Kidney capillary endothelial cell (primary cell): ENCODE results near the gene PPFIA4.

ENCODE experiments used
- DNase-seq: peaks from one replicate; pipeline ENCODE4 v3.0.0-alpha.2; 2018; ENCODE audit warnings: low spot score

PPFIA4 gene

DNA sequence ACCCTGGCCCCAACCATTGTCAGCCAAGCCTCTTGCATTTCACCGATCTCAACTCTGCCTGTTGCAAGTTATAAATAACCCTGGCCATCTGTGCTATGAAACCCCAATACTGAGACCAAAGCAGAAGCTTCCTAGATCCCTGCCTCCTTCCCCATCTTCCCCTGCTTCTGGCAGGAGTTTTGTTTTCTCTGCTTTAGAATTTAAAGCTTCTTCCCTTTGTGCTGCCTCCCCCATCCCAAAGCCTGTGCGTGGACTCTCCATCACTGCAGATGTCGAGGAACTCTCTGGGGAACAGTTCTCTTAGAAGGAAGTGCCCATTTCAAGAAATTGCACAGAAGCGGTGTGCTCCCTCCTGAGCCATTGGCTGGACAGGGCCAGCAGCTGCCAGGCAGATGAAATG is 76.9 kb downstream of the PPFIA4 start:
- no peak for DNase-seq

DNA sequence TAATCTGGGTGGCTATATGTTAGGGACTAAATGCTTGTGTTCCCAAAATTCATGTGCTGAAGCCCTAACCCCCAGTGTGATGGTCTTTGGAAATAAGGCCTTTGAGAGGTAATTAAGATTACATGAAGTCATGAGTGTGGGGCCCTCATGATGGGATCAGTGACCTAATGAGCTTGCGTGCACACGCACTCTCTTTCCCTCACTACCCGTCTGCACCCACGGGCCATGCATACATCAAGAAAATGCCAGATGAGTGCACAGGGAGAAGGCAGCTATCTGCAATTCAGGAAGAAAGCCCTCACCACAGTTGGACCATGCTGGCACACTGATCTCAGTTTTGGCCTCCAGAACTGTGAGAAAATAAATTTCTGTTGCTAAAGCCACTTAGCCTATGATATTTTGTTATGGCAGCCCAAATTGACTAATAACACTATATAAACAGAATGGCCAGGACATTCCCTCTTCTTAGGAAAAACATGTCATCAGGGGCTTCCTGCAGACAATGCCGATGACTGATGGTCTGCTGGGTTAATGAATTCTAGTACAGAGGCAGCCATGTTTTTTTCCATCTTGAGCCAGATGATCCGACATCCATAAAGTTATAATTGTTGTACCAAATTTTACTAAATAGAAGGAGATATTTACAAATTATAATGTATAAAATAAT is 77.7 kb downstream of the PPFIA4 start:
- DNase-seq, result no peak

DNA sequence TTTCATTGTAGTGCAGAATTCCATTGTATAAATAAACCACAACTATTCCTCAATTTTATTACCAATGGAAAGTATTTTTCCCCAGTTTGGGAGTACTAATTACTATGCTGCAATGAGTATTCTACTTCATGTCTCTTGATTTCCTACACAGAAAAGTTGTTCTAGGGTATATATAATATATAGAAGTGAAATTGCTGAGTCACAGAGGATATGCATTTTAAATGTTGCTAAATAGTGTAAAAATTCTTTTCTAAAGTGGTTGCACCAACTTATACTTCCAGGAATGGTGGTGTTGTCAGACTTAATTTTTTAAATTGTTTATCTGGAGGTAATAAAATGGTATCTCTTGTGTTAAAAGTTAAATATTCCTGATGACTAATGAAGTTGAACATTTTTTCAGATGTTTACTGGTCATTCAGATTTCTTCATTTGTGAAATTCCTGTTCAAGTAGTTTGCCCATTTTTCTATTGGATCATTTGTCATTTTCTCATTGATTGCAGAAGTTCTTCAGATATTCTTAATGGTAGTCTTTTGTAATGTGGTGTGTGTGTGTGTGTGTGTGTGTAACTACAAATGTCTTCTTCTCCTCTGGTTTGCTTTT is 78.6 kb downstream of the PPFIA4 start:
- DNase-seq, result no peak

DNA sequence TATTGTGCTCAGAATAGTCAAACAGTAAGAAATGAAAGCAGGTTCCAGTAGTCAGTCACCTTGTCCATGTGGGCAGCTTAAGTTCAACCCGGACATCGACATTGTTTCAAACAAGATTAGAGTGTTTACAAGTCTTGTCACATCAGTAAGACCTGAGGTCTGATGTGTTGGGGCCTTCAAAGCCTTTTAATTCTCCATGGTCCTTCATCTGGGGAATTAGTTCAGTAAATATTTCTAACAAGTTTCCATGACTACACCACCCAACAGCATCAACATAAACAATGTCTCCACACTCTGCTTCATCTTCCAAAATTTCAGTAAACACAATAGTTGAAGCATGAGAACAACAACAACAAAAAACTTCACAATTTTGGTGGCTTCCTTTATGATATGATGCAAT is 86.2 kb downstream of the PPFIA4 start:
- DNase-seq, result no peak

DNA sequence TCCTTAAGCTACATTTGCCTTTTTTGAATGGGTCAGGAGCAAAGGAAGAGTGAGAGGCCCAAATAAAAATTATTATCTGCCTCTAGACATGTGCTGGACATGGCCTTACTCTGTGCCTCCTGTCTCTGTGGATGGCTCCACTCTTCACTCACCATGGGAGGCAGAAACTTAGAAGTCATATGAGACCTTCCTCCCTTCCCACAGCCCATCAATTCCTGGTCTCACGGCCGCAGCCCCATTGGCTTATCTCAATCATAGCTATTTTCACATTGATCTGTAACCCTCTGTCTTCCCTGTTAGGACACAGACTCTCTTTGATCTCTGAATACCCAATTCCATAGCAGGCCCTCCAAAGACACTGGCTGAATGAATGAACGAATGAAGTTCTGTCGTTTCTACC is 87.0 kb downstream of the PPFIA4 start:
- DNase-seq, result no peak

DNA sequence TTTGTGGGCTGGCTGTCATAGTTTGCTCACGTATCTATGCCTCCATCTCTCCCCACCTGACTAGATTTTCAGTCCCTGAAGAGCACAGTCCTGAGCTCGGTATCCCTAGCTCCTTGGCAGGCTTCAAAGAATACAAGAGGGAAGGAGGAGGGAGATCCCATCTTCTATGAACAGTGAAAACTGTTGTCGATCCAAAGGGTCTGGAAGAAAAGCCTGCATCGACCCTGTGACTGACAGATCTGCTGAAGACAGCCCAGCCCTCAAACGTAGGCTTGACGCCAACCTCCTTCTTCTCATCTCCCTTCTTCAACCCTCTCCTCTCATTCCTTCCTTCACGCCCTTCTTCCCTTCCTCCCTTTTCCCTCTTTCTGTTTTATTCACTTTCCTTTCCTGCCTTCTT is 87.9 kb downstream of the PPFIA4 start:
- no peak for DNase-seq

DNA sequence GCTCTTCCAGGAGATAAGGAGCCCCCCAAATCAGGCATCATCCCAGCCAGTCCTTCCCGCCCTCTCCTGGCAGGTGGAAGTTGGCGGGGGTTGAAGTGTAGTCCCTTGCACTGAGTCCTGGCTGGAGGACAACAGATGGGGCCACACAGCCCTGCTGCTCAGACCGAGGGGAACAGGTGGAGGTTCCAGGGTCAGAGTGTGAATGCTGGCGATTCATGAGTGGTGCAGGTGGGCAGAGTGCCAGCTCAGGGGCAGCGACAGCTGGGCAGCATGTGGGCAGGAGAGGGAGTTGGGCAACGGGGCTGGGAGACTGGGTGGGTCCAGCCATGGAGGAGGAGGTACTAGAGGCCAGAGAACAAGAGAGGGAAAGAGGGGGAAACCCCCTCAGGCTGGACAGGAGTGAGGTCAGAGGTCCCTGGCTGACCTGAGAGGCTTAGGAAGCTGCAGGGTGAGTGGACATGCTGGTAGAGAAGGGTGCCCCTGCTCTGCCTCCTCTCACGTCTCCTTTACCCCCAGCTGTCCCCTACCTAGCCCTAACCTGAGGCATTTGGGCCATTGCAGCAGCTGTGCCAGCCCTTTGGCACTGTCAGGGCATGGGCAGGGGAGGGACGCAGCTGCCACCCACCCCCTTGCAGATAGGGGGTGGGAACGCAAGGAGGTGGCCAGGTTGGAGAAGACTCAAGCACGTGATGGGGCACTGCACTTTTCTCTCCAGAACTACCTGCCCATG is 90.0 kb downstream of the PPFIA4 start:
- no peak for DNase-seq

DNA sequence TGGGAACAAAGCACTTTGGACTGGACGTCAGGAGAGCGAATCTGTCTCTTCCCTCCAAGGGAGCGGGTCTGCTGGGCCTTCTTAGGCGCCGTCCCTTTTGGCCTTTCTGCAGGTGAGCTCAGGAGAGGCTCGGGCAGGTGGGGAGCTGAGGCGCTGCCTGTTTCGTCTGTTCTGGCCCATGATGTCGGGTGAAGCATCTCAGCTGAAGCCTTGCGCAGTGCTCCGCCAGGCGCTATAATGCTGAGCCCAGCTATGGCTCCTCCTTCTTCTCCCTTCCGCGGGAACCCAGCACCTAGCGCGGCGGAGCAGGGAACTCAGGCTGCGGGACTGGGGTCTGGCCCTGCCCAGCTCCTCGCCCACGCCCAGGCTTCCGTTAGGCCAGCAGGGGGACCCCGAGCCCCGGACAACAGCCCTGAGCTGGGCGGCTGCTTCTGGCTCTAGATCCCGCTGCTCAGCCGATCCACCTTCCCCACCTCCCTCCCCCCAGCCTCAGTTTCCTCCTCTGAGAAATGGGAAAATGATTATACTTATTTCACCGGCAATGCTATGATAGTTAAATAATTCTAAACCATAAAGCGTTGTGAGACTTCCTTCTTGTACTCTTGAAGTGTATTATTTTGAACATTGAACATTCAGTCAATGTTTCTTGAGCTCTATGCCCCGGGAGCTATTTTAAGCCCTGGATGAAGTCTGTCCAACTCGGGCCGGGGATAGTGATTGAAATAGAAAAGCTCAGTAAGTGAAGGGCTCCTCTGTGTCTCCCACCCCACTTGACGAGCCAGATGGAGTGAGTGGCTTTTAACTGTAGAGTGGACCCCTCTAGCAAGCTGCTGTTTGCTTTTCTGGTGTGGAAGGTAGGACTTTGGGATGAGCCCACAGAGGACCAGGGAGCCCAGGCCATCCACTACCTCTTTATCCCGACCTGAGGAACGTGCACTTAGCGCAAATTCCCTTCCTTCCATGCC is 91.6 kb downstream of the PPFIA4 start:
- peak; percentile 43 for DNase-seq

DNA sequence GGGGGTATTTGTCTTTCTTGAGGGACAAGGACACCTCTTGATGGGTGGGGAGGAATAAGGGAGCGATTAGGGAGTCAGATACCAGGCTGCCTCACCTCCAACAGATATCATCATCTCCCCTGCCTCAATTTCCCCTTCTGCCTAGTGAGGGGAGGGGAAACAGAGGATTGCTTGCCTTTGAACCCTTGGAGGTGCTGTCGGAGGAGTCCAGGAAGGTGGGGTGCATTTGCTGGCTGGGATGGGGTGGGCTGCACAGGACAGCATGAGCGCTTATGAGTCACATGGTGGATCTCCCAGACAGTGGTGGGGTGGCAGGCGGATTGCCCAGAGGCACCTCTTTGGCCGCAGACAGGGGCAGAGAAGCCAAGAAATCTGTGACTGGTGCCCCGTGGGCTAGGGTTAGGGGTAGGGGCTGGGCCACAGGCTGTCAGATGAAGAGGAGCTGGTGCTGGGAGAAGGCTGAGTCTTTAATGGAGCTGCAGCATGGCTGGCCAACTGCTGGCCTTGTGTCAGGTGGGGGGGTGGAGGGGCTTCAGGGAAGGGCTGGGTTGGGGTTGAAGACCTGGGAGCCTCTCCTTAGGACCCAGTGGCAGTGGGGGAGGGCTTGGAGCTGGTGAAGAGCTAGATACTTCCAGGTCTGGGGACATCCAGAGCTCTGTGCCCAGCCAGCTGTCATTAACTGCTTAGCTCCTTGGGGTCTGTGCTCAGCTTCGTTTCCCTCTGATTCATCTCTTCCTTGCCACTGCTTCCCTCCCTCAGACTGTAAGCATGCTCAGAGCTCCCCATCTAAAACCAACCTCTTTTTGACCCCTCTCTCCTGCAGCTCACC is 94.2 kb downstream of the PPFIA4 start:
- no peak for DNase-seq

DNA sequence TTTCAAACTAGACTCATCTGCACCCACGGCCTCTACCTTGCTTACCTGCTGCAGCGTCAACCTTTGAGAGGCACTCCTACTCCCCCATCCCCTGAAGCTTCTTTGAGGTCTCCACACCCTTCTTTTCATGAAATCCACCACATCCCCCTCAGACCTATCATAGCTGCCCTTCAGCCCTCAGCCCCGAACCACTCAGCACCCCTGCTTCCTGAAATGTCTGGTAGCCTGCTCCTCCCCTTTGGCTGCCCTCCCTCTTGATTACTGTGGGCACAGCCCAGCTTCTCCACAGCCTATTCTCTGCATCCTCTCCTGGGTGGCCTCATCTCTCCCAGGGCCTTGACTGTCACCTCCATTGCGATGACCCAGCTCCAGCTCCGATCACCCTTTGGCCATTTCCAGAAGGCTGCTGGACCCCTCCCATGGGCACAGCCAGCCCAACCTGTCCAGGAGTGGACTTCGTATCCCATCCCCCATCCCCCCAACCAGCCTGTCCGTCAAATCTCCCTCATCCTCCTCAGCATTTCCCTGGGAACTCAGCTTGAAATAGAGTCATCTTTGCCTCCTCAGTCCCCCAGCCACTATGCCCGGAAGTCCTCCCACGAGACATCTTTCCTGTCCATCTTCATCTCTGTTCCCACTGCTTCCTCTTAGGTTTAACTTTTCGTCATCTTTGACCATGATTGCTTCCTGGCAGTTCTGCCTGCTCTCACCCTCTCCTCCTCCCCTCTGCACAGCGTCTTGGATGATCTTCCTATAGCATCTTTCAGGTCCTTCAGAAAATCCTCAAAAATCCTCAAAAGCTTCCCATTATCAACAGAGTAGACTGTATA is 95.1 kb downstream of the PPFIA4 start:
- no peak for DNase-seq

DNA sequence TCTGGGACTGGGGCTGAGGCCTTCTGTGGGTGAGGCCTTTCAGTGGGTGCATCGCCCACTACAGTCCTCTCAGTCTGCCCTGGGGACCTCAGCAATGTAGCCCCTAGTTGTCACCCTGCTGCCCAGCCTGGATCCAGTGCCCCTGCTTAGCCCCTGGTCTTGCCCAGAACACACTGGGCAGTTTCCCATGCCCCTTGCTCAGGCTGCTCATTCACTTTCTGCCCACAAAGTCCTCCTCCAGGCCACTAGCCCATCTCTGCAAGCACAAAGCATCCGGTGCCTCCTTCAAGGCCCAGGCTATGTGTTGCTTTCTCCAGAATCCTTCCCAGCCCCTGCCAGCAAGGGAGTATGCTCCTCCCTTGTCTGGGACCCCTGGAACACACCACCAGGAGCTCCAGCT is 95.9 kb downstream of the PPFIA4 start:
- no peak for DNase-seq

DNA sequence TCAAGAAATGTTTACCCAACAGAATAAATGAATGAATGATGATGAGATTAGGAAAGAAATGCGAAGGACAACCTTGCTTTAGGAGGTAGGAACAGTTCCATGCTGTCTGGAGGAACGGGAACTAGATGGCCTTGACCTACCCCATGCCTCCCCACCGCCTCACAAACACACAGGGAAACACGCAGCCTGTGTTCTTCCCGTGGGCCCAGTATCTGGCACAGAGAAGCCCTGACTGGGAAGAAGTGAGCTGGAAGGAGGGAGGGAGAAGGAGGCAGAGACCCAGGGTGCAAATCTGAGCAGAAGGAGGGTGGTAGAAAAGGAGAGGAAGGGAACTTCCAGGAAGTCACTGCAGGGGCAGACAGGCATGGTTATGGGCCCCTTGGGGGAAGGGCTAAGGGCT is 97.7 kb downstream of the PPFIA4 start:
- DNase-seq, result no peak

DNA sequence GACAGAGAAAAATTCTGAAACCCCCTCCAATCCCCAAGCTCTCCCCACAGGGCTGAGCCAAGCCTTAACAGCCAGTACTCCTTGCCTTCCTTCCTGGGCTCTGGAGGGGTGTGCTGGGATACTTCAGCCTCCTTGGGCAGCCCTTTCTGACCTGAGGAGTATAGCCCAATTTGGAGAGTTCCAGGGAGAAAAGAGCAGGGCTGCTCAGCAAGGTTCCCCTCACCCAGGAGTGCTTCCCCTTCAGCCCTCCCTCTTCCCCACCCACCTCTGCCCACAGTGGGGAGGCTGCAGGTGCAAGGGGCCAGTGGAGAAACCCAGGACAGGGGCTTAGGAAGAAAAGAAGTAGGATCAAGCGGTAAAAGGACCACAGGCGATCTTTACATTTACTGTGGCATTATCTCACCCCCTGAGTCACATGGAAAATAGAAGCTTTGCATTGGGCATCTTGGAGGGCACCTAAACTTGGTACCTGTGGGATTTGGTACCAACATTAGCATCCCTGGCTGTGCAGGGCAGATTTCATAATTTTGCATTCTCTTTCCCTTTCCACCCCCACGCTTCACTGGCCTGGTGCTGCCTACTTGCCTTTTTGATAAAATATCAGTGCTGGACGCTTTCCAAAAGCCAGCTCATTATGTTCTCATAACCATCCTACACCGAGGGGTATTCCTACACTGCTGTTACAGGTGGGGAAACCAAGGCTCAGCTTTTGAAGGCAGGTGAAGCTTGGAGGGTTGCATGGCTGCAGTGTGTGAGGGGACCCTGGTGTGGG is 98.4 kb downstream of the PPFIA4 start:
- no peak for DNase-seq

DNA sequence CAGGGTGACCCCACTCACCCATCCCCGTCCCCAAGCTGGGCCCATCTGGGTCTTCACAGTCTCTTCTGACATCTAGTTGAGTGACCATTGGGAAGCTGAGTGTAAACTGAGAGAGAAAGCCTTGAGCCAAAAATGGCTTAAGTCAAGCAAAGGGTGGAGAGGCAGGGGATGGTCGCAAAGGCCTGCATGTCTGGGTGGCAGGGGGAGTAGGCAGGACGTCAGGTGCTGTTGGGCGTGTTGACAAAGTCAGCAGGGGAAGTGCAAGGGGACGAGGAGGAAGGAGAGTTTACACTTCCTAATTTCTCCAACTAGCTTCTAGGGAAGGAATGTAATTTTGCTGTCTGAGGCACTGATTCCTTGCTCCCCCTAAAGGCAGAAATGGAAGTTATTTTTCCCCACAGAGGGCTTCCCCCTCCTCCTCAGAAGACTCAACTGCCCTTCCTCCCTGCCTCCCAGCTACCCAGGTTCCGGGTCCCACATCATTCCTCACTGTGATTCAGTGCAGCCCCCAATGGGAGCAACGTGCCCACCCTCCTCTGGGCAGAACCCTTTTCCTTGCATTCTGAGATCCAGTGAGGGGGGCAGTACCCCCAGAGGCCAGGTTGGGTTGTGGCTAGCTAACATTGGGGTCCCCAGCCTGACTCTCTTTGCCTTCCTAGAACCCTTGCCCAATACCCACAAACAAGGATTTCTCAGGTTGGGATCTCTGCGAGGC is 100.0 kb downstream of the PPFIA4 start:
- no peak for DNase-seq

DNA sequence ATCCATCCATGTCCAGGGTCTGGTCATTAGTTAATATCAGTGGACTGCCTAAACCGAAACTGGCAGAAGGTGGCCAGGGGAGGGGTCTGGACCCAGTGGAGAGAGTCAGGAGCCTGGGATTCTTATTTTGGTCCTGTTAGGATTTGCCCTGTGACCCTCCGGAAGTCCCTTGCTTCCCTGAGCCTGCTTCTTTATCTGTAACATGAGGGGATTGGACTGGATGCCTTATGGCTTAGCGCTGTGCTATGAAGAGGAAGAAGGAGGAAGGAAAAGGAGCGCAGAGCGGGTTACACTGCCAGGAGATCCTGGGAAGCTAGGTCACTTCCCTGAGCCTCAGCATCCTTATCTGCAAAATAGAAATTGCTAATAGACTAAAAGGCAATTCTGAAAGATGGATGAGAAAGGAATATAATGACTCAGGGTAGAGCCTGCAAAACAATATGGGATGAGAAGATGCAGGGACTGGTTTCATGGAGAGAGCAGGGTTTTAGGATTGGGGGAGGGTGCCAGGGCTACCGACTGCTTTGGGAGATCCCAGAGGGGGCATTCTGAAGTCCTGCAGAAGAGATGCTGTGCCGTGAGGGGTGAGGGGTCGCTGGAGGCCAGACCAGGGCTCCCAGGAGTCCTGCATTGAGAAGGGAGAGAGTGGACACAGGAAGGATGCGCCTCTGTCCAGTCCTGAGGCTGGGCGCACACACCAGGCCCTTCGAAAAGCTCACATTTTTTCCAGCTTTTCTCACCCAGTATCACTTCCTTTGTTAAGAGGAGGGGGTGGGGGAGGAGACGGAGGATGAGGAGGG is 100.8 kb downstream of the PPFIA4 start:
- no peak for DNase-seq

DNA sequence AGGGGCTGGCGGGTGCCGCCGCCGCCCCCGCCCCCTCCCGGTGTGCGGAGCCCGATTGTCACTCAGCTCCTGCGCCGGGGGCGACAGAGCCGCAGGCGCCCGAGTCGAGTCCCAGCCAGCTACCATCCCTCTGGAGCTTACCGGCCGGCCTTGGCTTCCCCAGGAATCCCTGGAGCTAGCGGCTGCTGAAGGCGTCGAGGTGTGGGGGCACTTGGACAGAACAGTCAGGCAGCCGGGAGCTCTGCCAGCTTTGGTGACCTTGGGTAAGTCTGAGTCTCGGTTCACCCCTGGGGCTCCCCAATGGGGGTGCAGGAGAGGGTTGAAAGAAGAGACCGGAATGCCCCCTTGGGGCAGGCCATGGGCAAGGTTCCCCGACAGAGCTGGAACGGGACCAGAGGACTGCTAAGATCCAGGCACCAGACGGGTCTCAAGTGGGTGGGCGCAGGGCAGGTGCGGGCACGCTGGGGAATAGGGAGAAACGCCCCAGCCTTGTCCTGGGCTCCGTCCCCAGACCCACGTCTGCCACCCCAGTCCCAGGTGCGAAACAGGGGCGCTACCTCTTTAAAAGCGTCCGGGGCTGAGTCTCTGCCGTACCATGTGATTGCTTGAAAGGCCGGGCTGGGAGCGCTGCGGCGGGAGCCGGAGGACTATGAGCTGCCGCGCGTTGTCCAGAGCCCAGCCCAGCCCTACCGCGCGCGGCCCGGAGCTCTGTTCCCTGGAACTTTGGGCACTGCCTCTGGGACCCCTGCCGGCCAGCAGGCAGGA is 101.6 kb downstream of the PPFIA4 start, which contains the start of gene ADORA1:
TSS of gene ADORA1 (plus strand) at position 61 of the 765 bp plus-strand sequence. CDS start 1,116 bp downstream, outside the sequence.
- no peak for DNase-seq

DNA sequence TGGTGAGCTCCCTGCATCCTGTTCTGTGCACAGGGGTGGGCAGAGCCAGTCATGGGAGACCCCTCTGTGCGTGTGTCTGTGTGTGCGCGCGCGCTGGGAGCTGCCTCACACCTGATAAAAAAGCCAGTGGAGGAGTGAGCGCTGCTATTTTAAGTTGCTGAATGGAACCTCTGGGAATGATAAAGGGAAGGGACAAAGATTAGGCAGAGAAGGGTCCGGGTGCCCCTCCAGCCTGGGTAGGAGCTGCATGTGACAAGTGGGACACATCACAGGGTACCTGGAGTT is 102.1 kb downstream of the PPFIA4 start:
- DNase-seq, result no peak
